ENCODE results near the gene NEK6.

DNA sequence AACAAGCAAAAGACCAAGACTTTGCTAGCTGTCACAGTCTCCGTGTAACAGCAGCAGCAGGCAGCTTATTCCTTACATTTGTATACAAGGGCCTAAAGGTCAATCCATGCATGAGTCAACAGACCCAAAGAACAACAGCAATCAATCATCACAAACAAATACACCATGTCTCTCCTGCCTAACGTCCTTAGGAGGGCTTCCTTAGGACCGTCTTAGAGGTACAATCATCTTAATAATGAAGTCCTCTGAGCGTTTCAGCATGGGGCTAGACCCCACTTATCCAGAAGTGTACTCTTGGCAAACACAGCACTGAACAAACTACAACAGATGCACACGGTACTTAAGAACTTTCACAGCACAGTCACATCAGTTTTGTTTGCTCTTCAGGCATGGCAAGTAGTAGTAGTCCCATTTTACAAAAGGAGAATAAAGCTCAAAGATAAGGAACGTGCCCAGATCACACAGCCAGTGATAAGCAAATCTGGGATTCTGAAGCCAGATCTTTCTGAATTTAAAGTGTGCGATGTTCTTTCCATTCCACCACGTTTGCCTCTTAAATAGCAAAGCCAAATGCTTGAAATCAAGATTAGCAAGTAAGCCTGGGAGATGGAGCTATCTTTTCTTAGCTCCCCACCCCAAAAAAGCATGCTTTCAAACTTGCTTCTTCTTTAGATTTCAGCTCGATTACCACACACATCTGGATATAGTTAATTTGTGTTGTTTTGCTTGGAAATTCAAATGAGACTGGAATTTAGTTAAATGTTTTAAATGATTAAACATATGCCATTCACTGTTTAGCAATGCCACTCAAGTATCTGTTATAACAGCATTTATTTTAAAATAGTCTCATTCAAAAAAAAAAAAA, 133.3 kb downstream of the NEK6 start:
- no peak for TF ChIP-seq CTCF (IDR thresholded peaks at IDR 0.05)
- no peak for TF ChIP-seq POLR2A (IDR thresholded peaks at IDR 0.05)

All from body of pancreas (tissue), 4 donors.